Peyer's patch (tissue), 4 donors: ENCODE results near the gene RICTOR.

Experiments used
- POLR2A ChIP-seq, 2 donors: fragments of 450-650 bp; IDR thresholded peaks; one replicate each; pipeline ENCODE4 v1.5.1; 2017; ENCODE audit warnings: antibody characterized with exemption in 2 of 2, mild to moderate bottlenecking in 2 of 2, moderate library complexity in 2 of 2
- TF ChIP-seq, protein P1 (sequence below), 6 experiments: fragments of 450-650 bp in 4 of 6; fragments of 200-600 bp in 2 of 6; sonication (generic) in 1 of 6; IDR thresholded peaks; one replicate each; pipeline ENCODE4 v1.5.1; 2017 to 2019; ENCODE audit warnings: antibody characterized with exemption in 6 of 6, mild to moderate bottlenecking in 3 of 6, moderate library complexity in 1 of 6

DNA sequence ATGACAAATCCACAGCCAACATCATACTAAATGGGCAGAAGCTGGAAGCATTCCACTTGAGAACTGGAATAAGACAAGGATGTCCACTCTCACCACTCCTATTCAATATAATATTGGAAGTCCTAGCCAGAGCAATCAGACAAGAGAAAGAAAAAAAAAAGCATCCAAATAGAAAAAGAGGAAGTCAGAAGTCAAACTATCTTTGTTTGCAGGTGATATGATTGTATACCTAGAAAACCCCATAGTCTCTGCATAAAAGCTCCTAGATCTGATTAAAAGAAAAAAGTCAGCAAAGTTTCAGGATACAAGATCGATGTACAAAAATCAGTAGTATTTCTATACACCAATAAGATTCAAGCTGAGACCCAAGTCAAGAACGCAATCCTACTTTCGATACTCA, 162.3 kb downstream of the RICTOR start:
- no peak for TF ChIP-seq POLR2A (IDR thresholded peaks at IDR 0.05)
- TF ChIP-seq, protein P1, sequence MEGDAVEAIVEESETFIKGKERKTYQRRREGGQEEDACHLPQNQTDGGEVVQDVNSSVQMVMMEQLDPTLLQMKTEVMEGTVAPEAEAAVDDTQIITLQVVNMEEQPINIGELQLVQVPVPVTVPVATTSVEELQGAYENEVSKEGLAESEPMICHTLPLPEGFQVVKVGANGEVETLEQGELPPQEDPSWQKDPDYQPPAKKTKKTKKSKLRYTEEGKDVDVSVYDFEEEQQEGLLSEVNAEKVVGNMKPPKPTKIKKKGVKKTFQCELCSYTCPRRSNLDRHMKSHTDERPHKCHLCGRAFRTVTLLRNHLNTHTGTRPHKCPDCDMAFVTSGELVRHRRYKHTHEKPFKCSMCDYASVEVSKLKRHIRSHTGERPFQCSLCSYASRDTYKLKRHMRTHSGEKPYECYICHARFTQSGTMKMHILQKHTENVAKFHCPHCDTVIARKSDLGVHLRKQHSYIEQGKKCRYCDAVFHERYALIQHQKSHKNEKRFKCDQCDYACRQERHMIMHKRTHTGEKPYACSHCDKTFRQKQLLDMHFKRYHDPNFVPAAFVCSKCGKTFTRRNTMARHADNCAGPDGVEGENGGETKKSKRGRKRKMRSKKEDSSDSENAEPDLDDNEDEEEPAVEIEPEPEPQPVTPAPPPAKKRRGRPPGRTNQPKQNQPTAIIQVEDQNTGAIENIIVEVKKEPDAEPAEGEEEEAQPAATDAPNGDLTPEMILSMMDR (IDR thresholded peaks at IDR 0.05) = no peak
